ENCODE data around the gene GPR85. TPM values are rescaled to one million over a fixed set of nuclear protein-coding genes. Genes with fewer than 3 reads are reported as not detected.

GPR85 gene, protein sequence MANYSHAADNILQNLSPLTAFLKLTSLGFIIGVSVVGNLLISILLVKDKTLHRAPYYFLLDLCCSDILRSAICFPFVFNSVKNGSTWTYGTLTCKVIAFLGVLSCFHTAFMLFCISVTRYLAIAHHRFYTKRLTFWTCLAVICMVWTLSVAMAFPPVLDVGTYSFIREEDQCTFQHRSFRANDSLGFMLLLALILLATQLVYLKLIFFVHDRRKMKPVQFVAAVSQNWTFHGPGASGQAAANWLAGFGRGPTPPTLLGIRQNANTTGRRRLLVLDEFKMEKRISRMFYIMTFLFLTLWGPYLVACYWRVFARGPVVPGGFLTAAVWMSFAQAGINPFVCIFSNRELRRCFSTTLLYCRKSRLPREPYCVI
- total RNA-seq (1 to 10 TPM in 1 of 2 donors, under 1 TPM in 1; 0.59 to 1.7 TPM), polyA plus RNA-seq (under 1 TPM; 0.13 to 0.25 TPM)

- no peak for DNase-seq (ENCODE audit: low spot score)
- Histone ChIP-seq H3K27me3 (ENCODE audit: control insufficient read depth in 4 of 4, insufficient read depth in 4 of 4, low read length in 3 of 4) (peaks cover 0 to 13% (median 0%) of the 10 kb centered on the region in 4 donors), H3K36me3 (ENCODE audit: control insufficient read depth in 4 of 4, insufficient read depth in 3 of 4, low read depth in 1 of 4, low read length in 3 of 4) (no peaks in the 10 kb centered on the region), H3K4me1 (ENCODE audit: control insufficient read depth in 4 of 4, insufficient read depth in 4 of 4, low read length in 3 of 4) (peaks cover 0 to 4% (median 0%) of the 10 kb centered on the region in 4 donors), H3K4me3 (ENCODE audit: low read depth in 1 of 3, low read length in 3 of 3) (peak within 1 kb of the TSS in 1 of 3 donors; percentile 42), H3K9me3 (ENCODE audit: control insufficient read depth in 4 of 4, low read length in 3 of 4) (no peaks in the 10 kb centered on the region), H3K27ac (ENCODE audit: low read depth in 1 of 2, low read length in 2 of 2) (no peak within 1 kb of the TSS), H3K9ac (ENCODE audit: low read depth in 1 of 2, low read length in 2 of 2) (no peak within 1 kb of the TSS)
- WGBS = 2% methylated on average over 29 of the region's 29 CpGs
- no peak for TF ChIP-seq HNF4G (IDR thresholded peaks at IDR 0.05)
- no peak for TF ChIP-seq EGR1 (IDR thresholded peaks at IDR 0.05; ENCODE audit: low read depth in 2 of 2)
- TF ChIP-seq HNF4A (conservative IDR thresholded peaks at IDR 0.05) = no peak
- TF ChIP-seq JUND (IDR thresholded peaks at IDR 0.05) = no peak
- no peak for TF ChIP-seq NR2F2 (IDR thresholded peaks at IDR 0.05)
- TF ChIP-seq, protein P1, sequence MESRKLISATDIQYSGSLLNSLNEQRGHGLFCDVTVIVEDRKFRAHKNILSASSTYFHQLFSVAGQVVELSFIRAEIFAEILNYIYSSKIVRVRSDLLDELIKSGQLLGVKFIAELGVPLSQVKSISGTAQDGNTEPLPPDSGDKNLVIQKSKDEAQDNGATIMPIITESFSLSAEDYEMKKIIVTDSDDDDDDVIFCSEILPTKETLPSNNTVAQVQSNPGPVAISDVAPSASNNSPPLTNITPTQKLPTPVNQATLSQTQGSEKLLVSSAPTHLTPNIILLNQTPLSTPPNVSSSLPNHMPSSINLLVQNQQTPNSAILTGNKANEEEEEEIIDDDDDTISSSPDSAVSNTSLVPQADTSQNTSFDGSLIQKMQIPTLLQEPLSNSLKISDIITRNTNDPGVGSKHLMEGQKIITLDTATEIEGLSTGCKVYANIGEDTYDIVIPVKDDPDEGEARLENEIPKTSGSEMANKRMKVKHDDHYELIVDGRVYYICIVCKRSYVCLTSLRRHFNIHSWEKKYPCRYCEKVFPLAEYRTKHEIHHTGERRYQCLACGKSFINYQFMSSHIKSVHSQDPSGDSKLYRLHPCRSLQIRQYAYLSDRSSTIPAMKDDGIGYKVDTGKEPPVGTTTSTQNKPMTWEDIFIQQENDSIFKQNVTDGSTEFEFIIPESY (IDR thresholded peaks at IDR 0.05) = no peak
- TF ChIP-seq RAD21 (IDR thresholded peaks at IDR 0.05) = no peak
- no peak for TF ChIP-seq FOXA2 (IDR thresholded peaks at IDR 0.05)
- TF ChIP-seq FOXA1 (IDR thresholded peaks at IDR 0.05) = no peak
- TF ChIP-seq GABPA (IDR thresholded peaks at IDR 0.05 in 1 of 2, conservative IDR thresholded peaks at IDR 0.05 in 1 of 2) = no peak
- no peak for TF ChIP-seq SP1 (IDR thresholded peaks at IDR 0.05)
- no peak for TF ChIP-seq ATF3 (IDR thresholded peaks at IDR 0.05)
- no peak for TF ChIP-seq YY1 (IDR thresholded peaks at IDR 0.05)
- no peak for TF ChIP-seq TAF1 (conservative IDR thresholded peaks at IDR 0.05)
- no peak for TF ChIP-seq CTCF (IDR thresholded peaks at IDR 0.05; ENCODE audit: low read depth, low read length, missing input control)
- no peak for TF ChIP-seq REST (IDR thresholded peaks at IDR 0.05)
Measured at GRCh38 chr7:113086431-113086888, at the start of gene GPR85. Gene GPR85, minus strand, starts transcription at chr7:113086827. Its CDS starts 2,106 bp downstream, at chr7:113084721.
